GM12878 (cell line): ENCODE data around the gene NEK10. TPM values are rescaled to one million over a fixed set of nuclear protein-coding genes. Genes with fewer than 3 reads are reported as not detected.
A peak's percentile ranks its signal among the peaks of the same experiment; 100 is the strongest.

ENCODE experiments used
- ATAC-seq: fragments of 200-7000 bp; cut with Tn5 transposase; 3 replicates; pipeline ENCODE4 v1.9.1; 2020; ENCODE audit warnings: mild to moderate bottlenecking, moderate library complexity
- BruUV-seq: library from RNA; stranded (reverse); fragments of 400-500 nt; replicated peaks from 2 replicates; lab custom pipeline; 2021; lab: Mats Ljungman, UMichigan
- CTCF ChIA-PET: fragments of 300-600 bp; sonication (Branson Sonifier 250); formaldehyde crosslinking; extraction: SDS; loops from one replicate; lab custom pipeline; 2021; ENCODE audit warnings: inconsistent platforms; lab: Yijun Ruan, JAX
- POLR2A ChIA-PET: fragments of 350-600 bp; formaldehyde crosslinking; extraction: SDS; loops from one replicate; lab custom pipeline; 2021; ENCODE audit warnings: inconsistent platforms; lab: Charles Lee
- RAD21 ChIA-PET: fragments of 300-600 bp; sonication (Branson Sonifier 250); formaldehyde crosslinking; loops from one replicate; lab custom pipeline; 2023; ENCODE audit warnings: antibody characterized with exemption; ENCODE audit not compliant: unreplicated experiment; lab: Charles Lee
- SMC1A ChIA-PET: fragments of 300-600 bp; sonication (Branson Sonifier 250); formaldehyde crosslinking; loops from one replicate; lab custom pipeline; 2023; ENCODE audit not compliant: unreplicated experiment, uncharacterized antibody; lab: Charles Lee
- DNase-seq: peaks from one replicate; pipeline ENCODE4 v3.0.0-alpha.2; 2011; ENCODE audit warnings: low read depth, low spot score
- FAIRE-seq: peaks from 3 replicates; lab custom pipeline; 2011; peaks lifted over from hg19 to GRCh38; lab: Jason Lieb, UNC
- H2AFZ ChIP-seq: 2 replicates; pipeline ENCODE4 v1.6.0; 2011; ENCODE audit warnings: low read depth, low read length, control low read depth; ENCODE audit not compliant: control insufficient read depth
- H3K27ac ChIP-seq: 2 replicates; pipeline ENCODE4 v1.5.1; 2011; ENCODE audit warnings: control low read depth; ENCODE audit not compliant: control insufficient read depth, insufficient read depth
- H3K27me3 ChIP-seq, 2 experiments: replicated peaks in 1 of 2; 2 replicates each; pipeline versions ENCODE4 v1.6.0 to v1.6.1; 2011; ENCODE audit warnings: low read length in 1 of 2; ENCODE audit not compliant: control insufficient read depth in 2 of 2, insufficient read depth in 2 of 2
- H3K36me3 ChIP-seq, 2 experiments: 2 replicates each; pipeline ENCODE4 v1.5.1; 2011; ENCODE audit warnings: low read length in 1 of 2; ENCODE audit not compliant: control insufficient read depth in 2 of 2, insufficient read depth in 2 of 2
- H3K4me1 ChIP-seq: 2 replicates; pipeline ENCODE4 v1.6.1; 2011; ENCODE audit warnings: mild to moderate bottlenecking, low read length, moderate library complexity, mixed read lengths; ENCODE audit not compliant: control insufficient read depth, insufficient read depth
- H3K4me2 ChIP-seq: 2 replicates; pipeline ENCODE4 v1.6.0; 2011; ENCODE audit warnings: control low read depth; ENCODE audit not compliant: control insufficient read depth, insufficient read depth
- H3K4me3 ChIP-seq: fragments of 200-600 bp; sonication (generic); 2 replicates; pipeline ENCODE4 v1.5.1; 2016
- H3K79me2 ChIP-seq: 2 replicates; pipeline ENCODE4 v1.6.0; 2011; ENCODE audit warnings: low read length; ENCODE audit not compliant: control insufficient read depth, insufficient read depth
- H3K9ac ChIP-seq: 2 replicates; pipeline ENCODE4 v1.8.0; 2011; ENCODE audit warnings: low read length, control low read depth, mixed read lengths; ENCODE audit not compliant: control insufficient read depth, insufficient read depth
- H3K9me3 ChIP-seq: replicated peaks from 3 replicates; pipeline ENCODE4 v1.5.1; 2011; ENCODE audit warnings: mild to moderate bottlenecking, low read length; ENCODE audit not compliant: control insufficient read depth, insufficient read depth
- H4K20me1 ChIP-seq: 2 replicates; pipeline ENCODE4 v1.6.0; 2011; ENCODE audit not compliant: control insufficient read depth, insufficient read depth
- BHLHE40 ChIP-seq, 2 experiments: fragments of 450-650 bp in 1 of 2; IDR thresholded peaks; 2 replicates each; pipeline ENCODE4 v1.6.1; 2011 to 2017; ENCODE audit warnings: low read depth in 2 of 2, borderline replicate concordance in 1 of 2, improper control_type of control experiment in 1 of 2, low read length in 1 of 2, mild to moderate bottlenecking in 1 of 2
- MEF2B ChIP-seq: fragments of 450-650 bp; IDR thresholded peaks from 2 replicates; pipeline ENCODE4 v1.6.1; 2018; ENCODE audit warnings: mild to moderate bottlenecking, moderate library complexity; ENCODE audit not compliant: partially characterized antibody, poor library complexity, severe bottlenecking
- SIN3A ChIP-seq: IDR thresholded peaks from 2 replicates; pipeline ENCODE4 v1.6.1; 2012; ENCODE audit warnings: low read depth, low read length, improper control_type of control experiment
- ZNF622 ChIP-seq: fragments of 450-650 bp; IDR thresholded peaks from 2 replicates; pipeline ENCODE4 v1.6.1; 2017; ENCODE audit warnings: mild to moderate bottlenecking, inconsistent platforms
- in situ Hi-C: fragments of 300-500 bp; cut with MboI; formaldehyde crosslinking; loops from 9 replicates; pipeline ENCODE4 v1.14.3; 2018; ENCODE audit warnings: mixed read lengths
- intact Hi-C: fragments of 100-400 bp; cut with micrococcal nuclease; formaldehyde crosslinking; loops from one replicate; pipeline ENCODE4 v1.14.2; 2022; ENCODE audit not compliant: unreplicated experiment
- polyA plus RNA-seq, 11 experiments: library from polyadenylated mRNA; depleted of rRNA in 4 of 11; unstranded in 6 of 11; stranded (reverse) in 5 of 11; fragments of >200 nt; fragmentation: Nextera tagmentation in 4 of 11; fragmentation: Illumina TruSeq in 1 of 11; extraction: Ambion mirVana in 4 of 11; extraction: Trizol in 1 of 11; gene quantifications; 1 replicate in 1 of 11; 2 replicates in 10 of 11; pipeline versions ENCODE4 v1.2.1 to v1.2.3, GENCODE V29; 2011 to 2016; ENCODE audit warnings: inconsistent platforms in 2 of 11, missing spikeins in 2 of 11, low read depth in 1 of 11
- total RNA-seq, 4 experiments: library from RNA; depleted of rRNA in 3 of 4; stranded (reverse); fragments of >200 nt in 3 of 4; fragmentation: Illumina TruSeq in 1 of 4; extraction: Trizol in 1 of 4; gene quantifications; 2 replicates each; pipeline versions ENCODE4 v1.2.1 to v1.2.3, GENCODE V29; 2013 to 2021
- TF ChIP-seq, protein P1 (sequence below): fragments of 450-650 bp; formaldehyde crosslinking; IDR thresholded peaks from 2 replicates; pipeline ENCODE4 v1.5.0; 2022; ENCODE audit warnings: mild to moderate bottlenecking, missing genetic modification characterization

Gene NEK10
- total and polyA plus RNA-seq, 10 of the 15 experiments (the other 5 are each of a cell fraction or from before 2014, with no cell fraction given), result 0.06 to 0.40 (median 0.16) TPM; not detected in 2

DNA sequence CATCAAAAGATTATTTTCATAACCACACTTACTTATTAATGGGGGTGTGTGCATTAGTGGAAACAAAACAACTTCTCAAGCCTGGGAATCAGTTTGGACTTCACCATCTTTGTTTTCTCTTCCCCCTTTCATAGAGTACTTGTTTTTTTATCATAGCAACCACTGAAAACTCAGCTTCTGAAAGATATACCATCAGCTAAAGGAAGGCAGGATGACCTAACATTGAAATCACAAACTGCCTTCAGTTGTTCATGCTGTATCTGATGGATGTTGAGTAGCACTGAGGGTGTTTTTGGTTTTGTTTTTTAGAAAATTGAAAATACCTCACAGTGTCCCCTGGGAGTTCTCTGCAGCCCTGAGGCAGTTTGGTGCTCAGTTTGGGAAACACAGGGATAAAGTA is 46.5 kb downstream of the NEK10 start:
- ChIA-PET SMC1A (interaction anchor here (1.0 to 1.7 kb wide), 2 partner anchors 27 to 144 kb away, joined by 4 to 6 read pairs; no protein-coding TSS in a partner anchor), RAD21 (interaction anchor here (0.9 kb wide), 1 partner anchor 359 kb away, joined by 5 read pairs; no protein-coding TSS in a partner anchor), POLR2A (no interaction called here), CTCF (interaction anchor here (1.7 to 1.8 kb wide), 2 partner anchors 12 to 144 kb away, joined by 5 to 8 read pairs; no protein-coding TSS in a partner anchor)
- no peak overlapping the region for H3K4me2 ChIP-seq
- no peaks in the 10 kb centered on the region for H4K20me1 ChIP-seq
- no peaks in the 10 kb centered on the region for H3K4me1 ChIP-seq
- DNase-seq (no peak), ATAC-seq (peak; percentile 40; the same call in 2 of the 3 replicates), FAIRE-seq (no peak)
- no peak overlapping the region for H3K9ac ChIP-seq
- TF ChIP-seq BHLHE40 (IDR thresholded peaks at IDR 0.05; ENCODE audit: borderline replicate concordance in 1 of 2, low read depth in 2 of 2, low read length in 1 of 2), result no peak
- TF ChIP-seq, protein P1, sequence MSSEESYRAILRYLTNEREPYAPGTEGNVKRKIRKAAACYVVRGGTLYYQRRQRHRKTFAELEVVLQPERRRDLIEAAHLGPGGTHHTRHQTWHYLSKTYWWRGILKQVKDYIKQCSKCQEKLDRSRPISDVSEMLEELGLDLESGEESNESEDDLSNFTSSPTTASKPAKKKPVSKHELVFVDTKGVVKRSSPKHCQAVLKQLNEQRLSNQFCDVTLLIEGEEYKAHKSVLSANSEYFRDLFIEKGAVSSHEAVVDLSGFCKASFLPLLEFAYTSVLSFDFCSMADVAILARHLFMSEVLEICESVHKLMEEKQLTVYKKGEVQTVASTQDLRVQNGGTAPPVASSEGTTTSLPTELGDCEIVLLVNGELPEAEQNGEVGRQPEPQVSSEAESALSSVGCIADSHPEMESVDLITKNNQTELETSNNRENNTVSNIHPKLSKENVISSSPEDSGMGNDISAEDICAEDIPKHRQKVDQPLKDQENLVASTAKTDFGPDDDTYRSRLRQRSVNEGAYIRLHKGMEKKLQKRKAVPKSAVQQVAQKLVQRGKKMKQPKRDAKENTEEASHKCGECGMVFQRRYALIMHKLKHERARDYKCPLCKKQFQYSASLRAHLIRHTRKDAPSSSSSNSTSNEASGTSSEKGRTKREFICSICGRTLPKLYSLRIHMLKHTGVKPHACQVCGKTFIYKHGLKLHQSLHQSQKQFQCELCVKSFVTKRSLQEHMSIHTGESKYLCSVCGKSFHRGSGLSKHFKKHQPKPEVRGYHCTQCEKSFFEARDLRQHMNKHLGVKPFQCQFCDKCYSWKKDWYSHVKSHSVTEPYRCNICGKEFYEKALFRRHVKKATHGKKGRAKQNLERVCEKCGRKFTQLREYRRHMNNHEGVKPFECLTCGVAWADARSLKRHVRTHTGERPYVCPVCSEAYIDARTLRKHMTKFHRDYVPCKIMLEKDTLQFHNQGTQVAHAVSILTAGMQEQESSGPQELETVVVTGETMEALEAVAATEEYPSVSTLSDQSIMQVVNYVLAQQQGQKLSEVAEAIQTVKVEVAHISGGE (CRISPR knock-in tag), result no peak
- TF ChIP-seq ZNF622, result no peak
- TF ChIP-seq SIN3A, result no peak
- peak; percentile 55 for TF ChIP-seq MEF2B
- intact Hi-C loops (no loop called here), in situ Hi-C loops (no loop called here)
- H3K9me3 ChIP-seq, result no peaks in the 10 kb centered on the region
- no peaks in the 10 kb centered on the region for H3K36me3 ChIP-seq
- H3K27me3 ChIP-seq, result no peaks in the 10 kb centered on the region
- H2AFZ ChIP-seq, result no peak overlapping the region
- no TSS peak for BruUV-seq
- no peak overlapping the region for H3K27ac ChIP-seq
- H3K4me3 ChIP-seq, result no peak overlapping the region
- H3K79me2 ChIP-seq, result no peaks in the 10 kb centered on the region
